Measurements from ENCODE around the gene BARHL1.

Gene BARHL1

GRCh38 chr9:132588098-132588497 is 5.7 kb downstream of the BARHL1 start:
- Histone ChIP-seq H3K27ac (ENCODE audit: low read depth, low read length, poor library complexity, severe bottlenecking) (no peak overlapping the region), H3K4me3 (ENCODE audit: low read depth, low read length, poor library complexity, severe bottlenecking) (no peak overlapping the region), H3F3A (ENCODE audit: insufficient read depth, low read length) (no peaks in the 10 kb centered on the region), H3K27me3 (ENCODE audit: insufficient read depth, low read length) (no peaks in the 10 kb centered on the region), H3K36me3 (ENCODE audit: insufficient read depth, low read length) (0 out of 2 replicates have a peak, but pooled peaks cover 1% of the 10 kb centered on the region), H3K79me2 (ENCODE audit: insufficient read depth, low read length) (no peaks in the 10 kb centered on the region), H3K9me3 (ENCODE audit: low read length) (no peaks in the 10 kb centered on the region), H4K20me1 (ENCODE audit: insufficient read depth, low read length) (no peaks in the 10 kb centered on the region), H3K9me2 (ENCODE audit: low read depth, low read length) (no peaks in the 10 kb centered on the region), H2AFZ (ENCODE audit: low read length) (no peak overlapping the region), H3K9ac (ENCODE audit: low read length) (no peak overlapping the region), H3K4me1 (ENCODE audit: insufficient read depth, low read length, severe bottlenecking) (no peaks in the 10 kb centered on the region), H3K4me2 (ENCODE audit: low read length) (no peak overlapping the region)
- TF ChIP-seq, protein P1, sequence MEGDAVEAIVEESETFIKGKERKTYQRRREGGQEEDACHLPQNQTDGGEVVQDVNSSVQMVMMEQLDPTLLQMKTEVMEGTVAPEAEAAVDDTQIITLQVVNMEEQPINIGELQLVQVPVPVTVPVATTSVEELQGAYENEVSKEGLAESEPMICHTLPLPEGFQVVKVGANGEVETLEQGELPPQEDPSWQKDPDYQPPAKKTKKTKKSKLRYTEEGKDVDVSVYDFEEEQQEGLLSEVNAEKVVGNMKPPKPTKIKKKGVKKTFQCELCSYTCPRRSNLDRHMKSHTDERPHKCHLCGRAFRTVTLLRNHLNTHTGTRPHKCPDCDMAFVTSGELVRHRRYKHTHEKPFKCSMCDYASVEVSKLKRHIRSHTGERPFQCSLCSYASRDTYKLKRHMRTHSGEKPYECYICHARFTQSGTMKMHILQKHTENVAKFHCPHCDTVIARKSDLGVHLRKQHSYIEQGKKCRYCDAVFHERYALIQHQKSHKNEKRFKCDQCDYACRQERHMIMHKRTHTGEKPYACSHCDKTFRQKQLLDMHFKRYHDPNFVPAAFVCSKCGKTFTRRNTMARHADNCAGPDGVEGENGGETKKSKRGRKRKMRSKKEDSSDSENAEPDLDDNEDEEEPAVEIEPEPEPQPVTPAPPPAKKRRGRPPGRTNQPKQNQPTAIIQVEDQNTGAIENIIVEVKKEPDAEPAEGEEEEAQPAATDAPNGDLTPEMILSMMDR (IDR thresholded peaks at IDR 0.05; ENCODE audit: low read length): no peak
- no peak for TF ChIP-seq EZH2 (IDR thresholded peaks at IDR 0.05; ENCODE audit: borderline replicate concordance, low read length)

GRCh38 chr9:132588501-132589147 is 6.2 kb downstream of the BARHL1 start:
- Histone ChIP-seq H3K27ac (ENCODE audit: low read depth, low read length, poor library complexity, severe bottlenecking) (no peak overlapping the region), H3K27me3 (ENCODE audit: insufficient read depth, low read length) (no peaks in the 10 kb centered on the region), H3K9me3 (ENCODE audit: low read length) (no peaks in the 10 kb centered on the region), H3K4me3 (ENCODE audit: low read depth, low read length, poor library complexity, severe bottlenecking) (no peak overlapping the region), H3K9me2 (ENCODE audit: low read depth, low read length) (no peaks in the 10 kb centered on the region), H3K4me1 (ENCODE audit: insufficient read depth, low read length, severe bottlenecking) (no peaks in the 10 kb centered on the region), H3K9ac (ENCODE audit: low read length) (no peak overlapping the region), H3F3A (ENCODE audit: insufficient read depth, low read length) (no peaks in the 10 kb centered on the region), H4K20me1 (ENCODE audit: insufficient read depth, low read length) (no peaks in the 10 kb centered on the region), H3K4me2 (ENCODE audit: low read length) (no peak overlapping the region), H3K79me2 (ENCODE audit: insufficient read depth, low read length) (no peaks in the 10 kb centered on the region), H2AFZ (ENCODE audit: low read length) (no peak overlapping the region), H3K36me3 (ENCODE audit: insufficient read depth, low read length) (peaks cover 6% of the 10 kb centered on the region; the same call in 1 of the 2 replicates)
- TF ChIP-seq, protein P1 (IDR thresholded peaks at IDR 0.05; ENCODE audit: low read length): no peak
- no peak for TF ChIP-seq EZH2 (IDR thresholded peaks at IDR 0.05; ENCODE audit: borderline replicate concordance, low read length)

GRCh38 chr9:132589148-132590036 is 7.0 kb downstream of the BARHL1 start:
- H2AFZ ChIP-seq (ENCODE audit: low read length): no peak overlapping the region
- no peak overlapping the region for H3K9ac ChIP-seq (ENCODE audit: low read length)
- H4K20me1 ChIP-seq (ENCODE audit: insufficient read depth, low read length): no peaks in the 10 kb centered on the region
- no peaks in the 10 kb centered on the region for H3K9me2 ChIP-seq (ENCODE audit: low read depth, low read length)
- H3K27me3 ChIP-seq (ENCODE audit: insufficient read depth, low read length): no peaks in the 10 kb centered on the region
- no peaks in the 10 kb centered on the region for H3F3A ChIP-seq (ENCODE audit: insufficient read depth, low read length)
- no peak overlapping the region for H3K4me2 ChIP-seq (ENCODE audit: low read length)
- H3K27ac ChIP-seq (ENCODE audit: low read depth, low read length, poor library complexity, severe bottlenecking): no peak overlapping the region
- H3K79me2 ChIP-seq (ENCODE audit: insufficient read depth, low read length): no peaks in the 10 kb centered on the region
- peaks cover 11% of the 10 kb centered on the region; the same call in 1 of the 2 replicates for H3K36me3 ChIP-seq (ENCODE audit: insufficient read depth, low read length)
- no peaks in the 10 kb centered on the region for H3K4me1 ChIP-seq (ENCODE audit: insufficient read depth, low read length, severe bottlenecking)
- TF ChIP-seq EZH2 (IDR thresholded peaks at IDR 0.05; ENCODE audit: borderline replicate concordance, low read length): no peak
- H3K9me3 ChIP-seq (ENCODE audit: low read length): no peaks in the 10 kb centered on the region
- H3K4me3 ChIP-seq (ENCODE audit: low read depth, low read length, poor library complexity, severe bottlenecking): no peak overlapping the region
